GM11168 (cell line): ENCODE results near the gene C19orf18.
"Not testable (repeated sequence)": the region's sequence is repeated elsewhere in the genome, so short reads cannot be mapped to it uniquely, and the experiment has no call there.

Experiments used
- in situ Hi-C: fragments of 300-500 bp; cut with MboI; formaldehyde crosslinking; loops from one replicate; pipeline ENCODE4 v1.12.0; 2022; ENCODE audit warnings: low sequenced_read_pairs; ENCODE audit not compliant: unreplicated experiment

Gene C19orf18

DNA sequence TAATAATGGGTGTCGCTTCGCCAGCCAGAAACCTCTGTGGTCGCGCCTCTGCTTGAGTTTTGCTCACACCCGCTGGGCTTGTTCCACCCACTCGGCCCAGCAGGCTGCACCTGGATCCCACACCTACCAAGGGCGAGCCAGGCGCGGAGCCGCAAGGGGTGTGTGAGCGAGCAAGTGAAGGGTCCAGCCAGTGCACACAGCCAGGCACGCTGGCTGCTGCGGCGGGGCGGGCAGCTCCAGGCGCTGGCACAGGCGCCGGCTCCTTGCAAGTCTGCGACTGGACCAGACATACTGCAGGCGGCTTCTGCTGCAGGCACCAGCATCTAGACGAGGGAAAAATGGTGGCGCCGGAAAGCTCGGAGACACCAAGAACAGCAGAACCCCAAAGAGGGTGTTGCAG is 25.0 kb downstream of the C19orf18 start:
- in situ Hi-C loops = no loop called here

GRCh38 chr19:57947419-57948134 is 26.8 kb downstream of the C19orf18 start, which contains the start of gene ZNF256:
ZNF256 (minus strand) TSS chr19:57947706; CDS start chr19:57947474, 232 bp downstream.
- in situ Hi-C loops = no loop called here

GRCh38 chr19:57947088-57947418 is 27.3 kb downstream of the C19orf18 start:
- in situ Hi-C loops = no loop called here

DNA sequence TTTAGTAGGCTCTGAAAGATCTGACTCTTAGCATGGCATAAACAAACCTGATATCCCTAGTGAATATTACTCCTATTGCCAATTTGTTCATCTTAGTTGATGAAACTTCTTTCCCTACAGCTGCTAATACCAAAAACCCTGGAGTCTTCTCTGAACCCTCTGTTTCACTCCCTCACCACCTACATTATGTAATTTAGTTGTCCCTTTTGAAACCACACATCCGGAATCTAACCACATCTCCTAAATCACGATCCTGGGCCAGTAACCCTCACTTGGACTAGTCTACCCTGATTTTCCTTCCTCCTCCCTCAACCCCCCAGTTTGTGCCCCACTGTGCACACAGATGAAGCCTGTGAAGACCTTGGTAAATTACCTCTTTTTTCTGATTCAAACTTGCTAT is 28.0 kb downstream of the C19orf18 start:
- in situ Hi-C loops = no loop called here

DNA sequence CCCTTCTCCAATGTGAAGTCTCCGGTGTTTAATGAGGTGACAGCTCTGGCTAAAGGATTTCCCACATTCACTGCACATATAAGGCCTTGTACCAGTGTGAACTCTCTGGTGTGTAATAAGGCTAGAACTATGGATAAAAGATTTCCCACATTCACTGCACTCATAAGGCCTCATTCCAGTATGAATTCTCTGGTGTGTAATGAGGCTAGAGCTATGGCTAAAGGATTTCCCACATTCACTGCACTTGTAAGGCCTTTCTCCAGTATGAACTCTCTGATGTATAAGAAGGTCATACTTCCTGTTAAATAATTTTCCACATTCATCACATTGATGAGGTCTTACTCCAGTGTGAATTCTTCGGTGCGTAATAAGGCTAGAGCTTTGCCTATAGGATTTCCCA is 32.7 kb downstream of the C19orf18 start:
- in situ Hi-C loops = no loop called here

- in situ Hi-C loops = no loop called here
These were observed 38.6 kb downstream of the C19orf18 start for GRCh38 chr19:57935731-57936130.

GRCh38 chr19:57934820-57935665 is 39.3 kb downstream of the C19orf18 start, which contains the start of gene ZNF418:
ZNF418 (minus strand) TSS chr19:57935402; CDS start chr19:57933822, 1,580 bp downstream.
- in situ Hi-C loops = no loop called here

GRCh38 chr19:57927587-57927986 is 46.7 kb downstream of the C19orf18 start:
- in situ Hi-C loops = no loop called here

DNA sequence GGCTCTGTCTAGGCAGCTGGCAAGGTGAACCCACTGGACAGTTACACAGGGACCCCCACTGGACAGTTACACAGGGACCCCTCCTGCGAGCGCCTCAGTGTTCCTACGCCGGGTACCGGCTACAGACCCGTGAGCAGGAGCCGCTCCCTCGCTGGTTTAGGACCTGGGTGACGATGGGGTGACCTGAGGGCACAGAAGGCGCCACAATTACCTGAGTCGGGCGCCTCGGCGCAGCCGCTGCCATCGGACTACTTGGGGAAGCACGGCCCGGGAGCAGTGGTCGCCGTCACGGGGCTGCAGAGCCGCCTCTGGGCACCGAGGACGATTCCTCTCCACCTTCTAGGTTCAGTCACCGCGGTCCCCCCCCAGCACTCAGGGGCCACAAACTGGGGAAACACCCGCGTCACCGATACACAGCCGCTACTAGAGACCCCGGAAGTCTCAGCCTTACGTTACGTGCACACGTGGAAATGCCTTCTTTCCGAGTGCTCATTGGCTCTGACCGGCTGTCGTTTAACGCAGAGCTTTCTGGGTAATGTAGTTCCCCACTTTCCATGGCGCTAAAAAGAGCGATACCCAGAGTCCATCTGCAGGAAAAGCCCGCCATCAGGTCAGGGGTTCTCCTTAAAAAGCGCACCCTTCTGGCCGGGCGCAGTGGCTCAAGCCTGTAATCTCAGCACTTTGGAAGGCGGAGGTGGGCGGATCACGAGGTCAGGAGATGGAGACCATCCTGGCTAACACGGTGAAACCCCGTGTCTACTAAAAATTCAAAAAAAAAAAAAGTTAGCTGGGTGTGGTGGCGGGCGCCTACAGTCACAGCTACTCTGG is 58.0 kb downstream of the C19orf18 start, which contains the start of gene ZNF417:
ZNF417 (minus strand) TSS at position 425 of the 828 bp plus-strand sequence; CDS start at position 244, 181 bp downstream.
- in situ Hi-C loops = not testable (repeated sequence)

GRCh38 chr19:57914531-57914930 is 59.8 kb downstream of the C19orf18 start:
- in situ Hi-C loops = no loop called here
